Transverse colon (tissue), 4 donors: ENCODE data around the gene PEX19.

Source experiments
- POLR2A ChIP-seq: fragments of 450-650 bp; IDR thresholded peaks from one replicate; pipeline ENCODE4 v1.6.1; 2016; ENCODE audit warnings: antibody characterized with exemption, mild to moderate bottlenecking, moderate library complexity
- POLR2AphosphoS5 ChIP-seq, 3 donors: sonication (generic); formaldehyde crosslinking; IDR thresholded peaks; one replicate each; pipeline ENCODE4 v1.6.1; 2016; ENCODE audit warnings: antibody characterized with exemption in 3 of 3
- TF ChIP-seq, protein P1 (sequence below), 5 experiments: fragments of 200-600 bp in 3 of 5; fragments of 450-650 bp in 2 of 5; sonication (generic) in 3 of 5; IDR thresholded peaks; 1 replicate in 2 of 5; 2 replicates in 3 of 5; pipeline ENCODE4 v1.5.1; 2016 to 2017; ENCODE audit warnings: antibody characterized with exemption in 5 of 5, inconsistent platforms in 3 of 5, mild to moderate bottlenecking in 2 of 5, moderate library complexity in 1 of 5

DNA sequence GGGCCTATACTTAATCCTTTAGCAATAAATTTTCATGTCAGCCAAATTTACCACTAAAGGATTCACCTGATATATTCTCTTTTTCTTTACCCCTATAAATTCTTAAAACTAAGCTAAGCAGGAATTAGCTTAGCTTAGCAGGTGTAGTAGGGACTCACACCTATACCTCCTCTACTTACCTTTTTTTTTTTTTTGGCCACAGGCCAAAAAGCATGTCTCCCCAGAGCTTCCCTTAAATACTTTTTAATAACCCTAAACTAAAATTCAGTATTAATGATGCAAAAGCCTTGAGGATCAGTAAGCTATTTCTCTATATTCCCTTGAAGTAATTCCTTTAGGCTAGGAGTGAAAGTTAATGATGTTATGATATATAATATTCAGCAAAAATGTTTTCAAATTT, 56.5 kb downstream of the PEX19 start:
- TF ChIP-seq POLR2A (no peak), POLR2AphosphoS5 (IDR thresholded peaks at IDR 0.05) (no peak)
- TF ChIP-seq, protein P1, sequence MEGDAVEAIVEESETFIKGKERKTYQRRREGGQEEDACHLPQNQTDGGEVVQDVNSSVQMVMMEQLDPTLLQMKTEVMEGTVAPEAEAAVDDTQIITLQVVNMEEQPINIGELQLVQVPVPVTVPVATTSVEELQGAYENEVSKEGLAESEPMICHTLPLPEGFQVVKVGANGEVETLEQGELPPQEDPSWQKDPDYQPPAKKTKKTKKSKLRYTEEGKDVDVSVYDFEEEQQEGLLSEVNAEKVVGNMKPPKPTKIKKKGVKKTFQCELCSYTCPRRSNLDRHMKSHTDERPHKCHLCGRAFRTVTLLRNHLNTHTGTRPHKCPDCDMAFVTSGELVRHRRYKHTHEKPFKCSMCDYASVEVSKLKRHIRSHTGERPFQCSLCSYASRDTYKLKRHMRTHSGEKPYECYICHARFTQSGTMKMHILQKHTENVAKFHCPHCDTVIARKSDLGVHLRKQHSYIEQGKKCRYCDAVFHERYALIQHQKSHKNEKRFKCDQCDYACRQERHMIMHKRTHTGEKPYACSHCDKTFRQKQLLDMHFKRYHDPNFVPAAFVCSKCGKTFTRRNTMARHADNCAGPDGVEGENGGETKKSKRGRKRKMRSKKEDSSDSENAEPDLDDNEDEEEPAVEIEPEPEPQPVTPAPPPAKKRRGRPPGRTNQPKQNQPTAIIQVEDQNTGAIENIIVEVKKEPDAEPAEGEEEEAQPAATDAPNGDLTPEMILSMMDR (IDR thresholded peaks at IDR 0.05), result no peak
